Adipocyte (in vitro differentiated cells): ENCODE results near the gene RXRG.

Experiments used
- DNase-seq: peaks from one replicate; pipeline ENCODE4 v3.0.0-alpha.2; 2015; ENCODE audit warnings: low read depth
- H3K27me3 ChIP-seq: replicated peaks from 2 replicates; pipeline ENCODE4 v1.7.0; 2013; ENCODE audit warnings: mild to moderate bottlenecking, low read length, moderate library complexity; ENCODE audit not compliant: control insufficient read depth, insufficient read depth
- H3K36me3 ChIP-seq: 2 replicates; pipeline ENCODE4 v1.7.0; 2013; ENCODE audit warnings: low read length, mild to moderate bottlenecking, moderate library complexity; ENCODE audit not compliant: control insufficient read depth, insufficient read depth, severe bottlenecking
- H3K4me1 ChIP-seq: 2 replicates; pipeline ENCODE4 v1.7.0; 2013; ENCODE audit warnings: mild to moderate bottlenecking, low read length, moderate library complexity; ENCODE audit not compliant: control insufficient read depth, insufficient read depth
- H3K4me3 ChIP-seq: 2 replicates; pipeline ENCODE4 v1.7.0; 2013; ENCODE audit warnings: mild to moderate bottlenecking, low read length, moderate library complexity
- H3K9ac ChIP-seq: 2 replicates; pipeline ENCODE4 v1.7.0; 2013; ENCODE audit warnings: mild to moderate bottlenecking, low read length, moderate library complexity
- H3K9me3 ChIP-seq: 2 replicates; pipeline ENCODE4 v1.7.0; 2013; ENCODE audit warnings: mild to moderate bottlenecking, low read length, moderate library complexity; ENCODE audit not compliant: control insufficient read depth

RXRG gene

DNA sequence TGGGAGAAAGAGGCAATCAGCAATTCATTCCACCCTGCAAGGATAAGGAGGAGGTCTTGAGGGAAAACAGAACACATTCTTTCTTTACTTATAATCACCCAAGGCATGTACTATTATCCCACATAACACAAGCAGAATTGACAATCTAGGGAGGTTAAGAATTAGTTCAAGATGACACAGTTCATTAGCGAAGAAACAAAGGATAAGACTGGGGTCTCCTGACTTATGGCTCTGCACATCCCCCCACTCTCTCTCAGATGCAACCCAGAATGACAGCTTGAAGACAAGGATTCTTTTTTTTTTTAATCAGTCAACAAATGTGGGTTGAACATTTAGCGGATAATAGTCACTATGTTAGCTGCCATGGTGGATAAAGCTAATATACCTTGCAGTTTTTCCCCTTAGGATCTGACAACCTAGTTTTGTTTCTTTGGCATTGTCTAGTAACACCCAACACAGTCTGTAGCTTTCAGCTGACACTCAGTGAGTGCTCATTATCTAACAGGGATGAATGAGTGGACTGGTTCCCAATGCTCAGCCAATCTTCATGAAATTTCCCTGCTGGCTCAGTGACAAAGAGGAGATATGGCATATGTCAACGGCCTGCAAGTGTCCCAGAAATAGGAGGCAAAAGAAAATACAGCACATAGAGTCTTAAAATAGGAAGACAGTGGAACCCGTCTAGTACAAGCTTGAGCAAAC, 35.1 kb downstream of the RXRG start:
- DNase-seq: no peak
- H3K36me3 ChIP-seq: no peaks in the 10 kb centered on the region
- H3K27me3 ChIP-seq: peaks cover 34% of the 10 kb centered on the region
- no peaks in the 10 kb centered on the region for H3K9me3 ChIP-seq
- H3K4me3 ChIP-seq: no peak overlapping the region
- no peaks in the 10 kb centered on the region for H3K4me1 ChIP-seq
- H3K9ac ChIP-seq: no peak overlapping the region

- H3K4me3 ChIP-seq: no peak overlapping the region
- H3K36me3 ChIP-seq: no peaks in the 10 kb centered on the region
- no peaks in the 10 kb centered on the region for H3K4me1 ChIP-seq
- H3K27me3 ChIP-seq: peaks cover 34% of the 10 kb centered on the region
- no peak overlapping the region for H3K9ac ChIP-seq
- DNase-seq: peak; percentile 4
- no peaks in the 10 kb centered on the region for H3K9me3 ChIP-seq
These were observed 36.4 kb downstream of the RXRG start for GRCh38 chr1:165408518-165408917.

- peaks cover 31% of the 10 kb centered on the region for H3K27me3 ChIP-seq
- H3K4me1 ChIP-seq: no peaks in the 10 kb centered on the region
- no peak overlapping the region for H3K9ac ChIP-seq
- H3K4me3 ChIP-seq: no peak overlapping the region
- H3K9me3 ChIP-seq: no peaks in the 10 kb centered on the region
- no peaks in the 10 kb centered on the region for H3K36me3 ChIP-seq
- DNase-seq: no peak
These were observed 37.5 kb downstream of the RXRG start for GRCh38 chr1:165407398-165407797.

DNA sequence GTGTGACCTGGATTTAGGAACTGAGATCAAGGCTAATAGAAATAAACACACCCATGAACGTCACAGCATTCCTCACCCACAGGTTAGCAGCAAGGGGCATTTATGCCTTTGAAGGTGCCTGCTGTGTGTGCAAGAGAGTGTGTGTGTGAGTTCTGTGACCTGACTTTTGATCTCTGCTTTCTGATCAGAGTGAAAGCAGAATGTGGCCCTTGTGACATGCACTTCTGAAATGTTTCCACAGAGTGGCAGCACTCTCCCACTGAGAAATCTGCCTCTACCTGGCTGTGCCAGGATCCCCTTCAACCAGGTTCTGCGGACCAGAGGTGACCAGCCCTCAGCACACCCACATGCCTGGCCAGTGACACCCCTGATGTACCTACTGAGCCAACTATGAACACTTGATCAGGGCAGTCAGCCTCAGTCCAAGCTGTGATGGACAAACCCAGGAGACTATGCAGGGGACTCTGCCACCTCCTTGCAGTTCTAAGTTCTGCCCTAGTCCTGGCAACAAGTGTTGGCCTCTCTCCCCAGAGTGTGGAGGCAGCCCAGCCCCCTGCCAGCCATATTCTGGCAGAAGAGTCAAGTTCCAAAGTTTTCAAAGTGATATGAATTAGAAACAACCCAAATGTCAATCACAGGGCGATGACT, 41.0 kb downstream of the RXRG start:
- Histone ChIP-seq H3K4me1 (no peaks in the 10 kb centered on the region), H3K36me3 (no peaks in the 10 kb centered on the region), H3K9me3 (no peaks in the 10 kb centered on the region), H3K9ac (no peak overlapping the region), H3K4me3 (no peak overlapping the region), H3K27me3 (peaks cover 12% of the 10 kb centered on the region)
- peak; percentile 16 for DNase-seq

DNA sequence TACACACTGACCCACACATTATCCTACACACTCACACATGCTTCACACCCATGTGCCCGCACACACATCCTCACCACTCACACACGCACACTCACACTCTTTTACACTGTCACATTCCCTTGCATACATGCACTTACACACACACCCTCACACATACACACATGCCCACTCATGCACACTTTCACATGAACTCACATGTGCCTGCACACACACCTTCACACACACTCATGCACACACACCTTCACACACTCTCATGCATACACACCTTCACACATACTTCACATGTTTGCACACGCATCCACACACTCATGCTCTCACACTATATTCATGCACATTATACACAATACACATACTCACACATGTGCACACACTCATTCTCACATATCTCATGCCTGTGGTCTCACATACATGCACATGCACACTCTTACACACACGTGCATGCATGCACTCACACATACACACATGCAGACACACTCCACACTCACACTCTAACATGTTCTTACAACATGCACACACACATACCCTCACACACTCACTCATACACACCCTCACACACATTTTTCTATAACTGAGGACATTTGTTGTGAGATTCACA, 42.3 kb downstream of the RXRG start:
- no peaks in the 10 kb centered on the region for H3K9me3 ChIP-seq
- H3K27me3 ChIP-seq: peaks cover 8% of the 10 kb centered on the region
- no peak for DNase-seq
- H3K36me3 ChIP-seq: no peaks in the 10 kb centered on the region
- peaks cover 8% of the 10 kb centered on the region for H3K4me1 ChIP-seq
- no peak overlapping the region for H3K4me3 ChIP-seq
- H3K9ac ChIP-seq: no peak overlapping the region

DNA sequence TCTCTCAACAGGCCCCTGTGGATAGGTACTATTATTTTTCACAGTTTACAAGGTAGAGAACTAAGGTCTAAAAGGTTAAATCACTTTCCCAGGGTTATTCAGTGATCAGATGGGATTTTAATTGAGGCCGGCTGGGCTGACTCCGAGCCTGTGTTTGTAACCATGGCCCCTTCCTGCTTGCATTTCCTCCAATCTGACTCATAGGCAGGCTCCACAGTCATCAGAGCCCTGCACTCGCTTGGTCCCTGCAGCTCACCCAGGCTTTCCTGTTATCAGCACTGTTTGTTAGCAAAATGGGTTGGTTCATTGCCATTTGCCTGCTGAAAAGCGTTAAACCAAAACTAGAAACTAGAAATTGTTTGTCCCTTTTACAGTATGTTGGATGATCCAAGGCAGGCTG, 47.0 kb downstream of the RXRG start:
- H3K9ac ChIP-seq: no peak overlapping the region
- DNase-seq: peak; percentile 50
- H3K4me3 ChIP-seq: peak overlapping the region; percentile 8
- H3K36me3 ChIP-seq: no peaks in the 10 kb centered on the region
- no peaks in the 10 kb centered on the region for H3K9me3 ChIP-seq
- H3K27me3 ChIP-seq: peaks cover 15% of the 10 kb centered on the region
- peaks cover 19% of the 10 kb centered on the region for H3K4me1 ChIP-seq

- Histone ChIP-seq H3K9me3 (no peaks in the 10 kb centered on the region), H3K36me3 (no peaks in the 10 kb centered on the region), H3K4me3 (no peak overlapping the region), H3K27me3 (peaks cover 18% of the 10 kb centered on the region), H3K4me1 (peaks cover 19% of the 10 kb centered on the region), H3K9ac (no peak overlapping the region)
- DNase-seq: no peak
These were observed 49.0 kb downstream of the RXRG start for GRCh38 chr1:165395901-165396300.

DNA sequence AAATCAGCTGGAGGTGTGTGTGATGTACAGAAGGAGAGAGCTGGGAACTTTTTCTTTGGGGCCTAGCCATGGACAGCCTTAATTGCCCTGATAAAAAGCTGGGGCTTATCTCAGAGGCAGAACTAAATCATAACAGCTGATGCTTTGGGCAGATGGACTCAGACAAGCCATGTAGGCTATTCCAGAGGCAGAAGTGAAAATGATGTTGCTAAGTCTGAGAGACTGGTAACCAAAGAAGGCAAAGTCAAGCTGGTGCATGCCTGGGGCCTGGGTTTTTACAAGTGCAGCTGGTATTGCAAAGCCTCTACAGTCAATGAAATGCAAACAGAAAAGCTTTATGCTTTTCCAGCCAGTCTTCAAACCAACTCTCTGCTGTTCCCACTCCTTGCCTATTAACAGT, 49.4 kb downstream of the RXRG start:
- Histone ChIP-seq H3K9me3 (no peaks in the 10 kb centered on the region), H3K9ac (no peak overlapping the region), H3K4me1 (peaks cover 19% of the 10 kb centered on the region), H3K36me3 (no peaks in the 10 kb centered on the region), H3K27me3 (peaks cover 23% of the 10 kb centered on the region), H3K4me3 (no peak overlapping the region)
- no peak for DNase-seq

DNA sequence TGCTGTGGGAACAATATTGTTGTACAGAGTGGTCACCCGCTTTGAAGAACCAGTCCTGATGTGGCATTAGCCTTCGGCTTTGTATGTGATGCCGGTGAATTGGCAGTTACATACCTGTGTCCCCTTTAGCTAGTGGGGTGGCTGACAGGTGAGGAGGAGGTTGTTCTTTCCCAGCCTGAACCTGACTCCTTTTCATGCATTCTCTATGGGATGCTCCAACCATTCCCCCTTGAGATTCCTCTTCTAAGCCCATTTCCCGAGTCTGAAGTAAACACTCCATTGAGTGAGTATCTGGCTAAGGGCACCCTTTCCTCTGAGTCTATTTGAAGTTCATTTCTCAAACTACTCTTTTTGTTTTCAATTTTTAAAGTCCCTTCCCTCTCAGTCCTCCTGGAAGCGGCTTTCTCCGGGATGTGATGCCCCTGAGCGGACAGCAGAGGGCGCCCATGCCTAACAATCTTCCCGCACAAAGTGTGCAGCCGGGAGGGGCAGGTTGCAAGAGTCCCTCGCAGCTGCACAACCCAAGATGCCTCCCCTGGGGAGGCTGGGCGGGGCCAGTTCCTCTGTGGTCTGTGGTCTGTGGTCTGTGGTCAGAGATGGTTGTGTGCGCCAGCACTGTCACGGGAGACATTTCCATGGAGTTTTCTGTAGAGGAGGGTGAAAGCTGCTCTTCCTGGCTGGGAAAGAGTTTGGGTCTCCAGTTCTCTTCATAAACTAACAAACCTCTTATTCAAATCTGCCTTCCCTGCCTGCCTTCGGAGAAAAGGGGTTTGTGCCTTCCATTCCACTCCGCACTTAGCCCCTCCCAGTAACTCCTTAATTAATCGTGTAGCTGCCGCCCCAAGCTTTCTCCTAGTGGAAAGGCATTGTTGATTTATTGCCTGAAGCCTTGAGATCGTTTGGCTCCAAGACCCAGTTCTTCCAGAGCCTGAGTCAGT, 52.0 kb downstream of the RXRG start:
- H3K9ac ChIP-seq: no peak overlapping the region
- peak overlapping the region; percentile 55 for H3K4me3 ChIP-seq
- H3K9me3 ChIP-seq: no peaks in the 10 kb centered on the region
- peaks cover 41% of the 10 kb centered on the region for H3K27me3 ChIP-seq
- peaks cover 17% of the 10 kb centered on the region for H3K4me1 ChIP-seq
- peak; percentile 89 for DNase-seq
- no peaks in the 10 kb centered on the region for H3K36me3 ChIP-seq

GRCh38 chr1:165389609-165390008, 55.3 kb downstream of the RXRG start:
- no peak for DNase-seq
- no peaks in the 10 kb centered on the region for H3K9me3 ChIP-seq
- H3K36me3 ChIP-seq: no peaks in the 10 kb centered on the region
- H3K9ac ChIP-seq: no peak overlapping the region
- H3K4me1 ChIP-seq: peaks cover 18% of the 10 kb centered on the region
- H3K27me3 ChIP-seq: peaks cover 30% of the 10 kb centered on the region
- H3K4me3 ChIP-seq: no peak overlapping the region

GRCh38 chr1:165387961-165388360, 57.0 kb downstream of the RXRG start:
- H3K4me3 ChIP-seq: no peak overlapping the region
- H3K9ac ChIP-seq: no peak overlapping the region
- peak; percentile 48 for DNase-seq
- no peaks in the 10 kb centered on the region for H3K36me3 ChIP-seq
- H3K4me1 ChIP-seq: peaks cover 22% of the 10 kb centered on the region
- H3K9me3 ChIP-seq: no peaks in the 10 kb centered on the region
- H3K27me3 ChIP-seq: peaks cover 30% of the 10 kb centered on the region
